Hippocampal formation (tissue), 2 donors: ENCODE measurements around the gene EPB41L1.

Source experiments
- DNase-seq, 2 donors: peaks; one replicate each; lab custom pipeline; 2025; lab: John Stamatoyannopoulos, UW

The EPB41L1 gene

DNA sequence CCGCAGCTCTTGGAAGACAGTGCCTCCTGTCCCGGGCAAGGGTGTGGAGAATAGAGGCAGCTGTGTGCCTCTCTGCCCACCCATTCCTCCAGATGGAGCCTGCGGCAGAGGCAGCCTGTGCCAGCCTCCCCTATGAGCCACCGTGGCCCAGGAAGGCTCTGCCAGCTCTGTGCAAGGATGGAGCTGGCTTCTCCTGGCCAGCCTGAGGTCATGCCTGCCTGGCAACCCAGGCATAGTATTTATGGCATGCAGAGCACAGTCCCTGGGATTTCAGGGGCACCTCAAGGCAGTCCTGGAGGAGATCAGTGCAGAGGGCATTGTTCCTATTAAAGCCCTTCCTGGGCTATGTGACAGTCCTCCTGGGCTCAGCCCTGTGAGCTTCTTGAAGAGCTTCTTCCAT is 1.5 kb downstream of the EPB41L1 start:
- DNase-seq: peak in 1 of 2 donors; percentile 63

DNA sequence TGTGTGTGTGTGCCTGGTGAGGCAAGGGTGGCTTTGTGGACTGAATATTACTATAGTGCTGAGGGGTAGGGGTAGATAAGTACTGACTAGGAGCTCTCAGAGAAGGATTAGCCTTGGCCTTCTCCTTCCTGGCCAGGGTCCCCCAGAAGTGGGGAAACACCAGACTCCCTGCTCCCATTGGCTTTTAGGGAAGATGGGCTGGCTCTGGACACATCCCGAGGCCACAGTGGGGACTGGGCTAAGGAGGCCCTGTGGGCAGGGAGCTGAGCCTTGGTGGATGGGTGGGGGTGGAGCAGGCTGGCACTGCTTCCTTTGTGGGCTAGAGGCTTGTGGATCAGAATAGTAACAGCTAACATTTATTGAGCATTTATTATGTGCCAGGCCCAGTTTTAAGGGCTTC is 3.1 kb downstream of the EPB41L1 start:
- no peak for DNase-seq

DNA sequence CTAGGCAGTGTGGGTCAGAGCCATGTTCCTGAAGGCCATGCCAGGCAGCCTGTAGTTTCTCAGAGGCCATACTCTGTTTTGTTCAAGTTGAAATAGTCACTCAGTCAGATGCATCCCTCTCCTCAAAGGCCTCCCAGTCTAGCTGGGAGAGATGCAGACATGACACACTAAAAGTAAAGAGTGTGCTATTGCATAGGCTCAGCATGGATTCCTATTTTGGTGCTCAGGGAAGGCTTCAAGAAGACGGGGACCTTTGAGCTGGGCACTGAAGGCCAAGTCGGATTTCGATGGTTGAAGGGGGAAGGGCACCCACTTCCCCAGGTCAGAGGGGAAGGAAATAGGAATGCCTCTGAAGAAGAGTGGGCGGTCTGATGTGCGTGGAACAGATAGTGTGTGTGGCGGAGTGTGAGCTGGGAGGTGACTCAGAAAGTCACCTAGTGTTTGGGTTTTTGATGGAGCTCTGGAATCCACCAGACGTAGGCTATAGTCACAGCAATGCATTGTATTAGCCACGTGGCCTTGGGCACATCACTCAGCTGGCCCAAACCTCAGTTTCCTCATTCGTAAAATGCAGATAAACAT is 3.7 kb downstream of the EPB41L1 start:
- DNase-seq: no peak

DNA sequence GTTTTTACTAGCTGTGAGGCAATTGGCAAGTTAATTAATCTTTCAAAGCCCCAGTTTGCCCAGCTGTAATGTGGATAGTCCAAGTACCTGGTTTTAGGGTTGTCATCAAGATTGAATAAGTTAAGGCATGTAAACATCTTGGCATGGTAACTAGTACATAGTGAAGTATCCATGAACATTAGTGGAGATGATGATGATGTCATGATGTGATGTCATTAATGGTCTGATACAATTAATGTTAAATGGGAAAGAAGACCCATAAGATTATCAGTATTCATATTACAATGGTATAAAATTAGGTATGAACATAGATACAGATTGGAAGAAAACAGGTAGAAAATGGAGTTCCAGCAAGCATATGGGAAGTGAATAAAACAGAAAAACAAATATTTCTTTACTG is 5.3 kb downstream of the EPB41L1 start:
- DNase-seq: no peak

DNA sequence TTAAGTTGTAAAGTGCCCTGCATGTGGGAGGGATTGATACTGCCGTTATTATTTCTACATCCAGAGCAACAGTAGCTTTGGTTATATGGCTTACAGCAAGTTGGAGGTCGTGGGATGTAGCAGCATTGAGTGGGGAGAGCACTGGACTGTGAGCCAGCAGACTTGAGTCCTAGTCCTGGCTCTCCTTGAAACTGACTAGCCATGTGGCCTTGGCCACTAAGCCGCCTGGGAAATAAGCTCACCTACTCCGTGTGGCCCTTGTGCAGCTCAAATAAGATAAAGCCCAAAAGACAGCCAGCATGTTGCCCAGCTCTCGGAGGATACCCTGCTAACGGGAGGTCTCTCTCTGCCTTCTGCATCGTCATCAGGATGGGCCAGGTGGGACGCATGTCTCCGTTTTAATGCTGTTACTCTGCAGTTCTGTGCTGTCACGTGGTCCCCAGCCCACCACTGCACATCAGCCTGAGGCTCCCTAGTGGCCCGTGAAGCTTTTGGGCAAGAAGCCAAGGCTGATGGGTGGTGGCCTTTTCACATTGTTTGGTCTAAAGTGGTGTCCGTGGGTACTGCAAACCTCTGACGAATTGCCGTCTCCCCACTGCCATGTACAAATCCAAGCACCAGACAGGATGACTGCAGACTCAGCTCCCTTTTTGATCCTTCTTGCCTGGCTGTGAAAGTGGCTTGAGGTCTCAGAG is 7.9 kb downstream of the EPB41L1 start:
- DNase-seq: no peak

DNA sequence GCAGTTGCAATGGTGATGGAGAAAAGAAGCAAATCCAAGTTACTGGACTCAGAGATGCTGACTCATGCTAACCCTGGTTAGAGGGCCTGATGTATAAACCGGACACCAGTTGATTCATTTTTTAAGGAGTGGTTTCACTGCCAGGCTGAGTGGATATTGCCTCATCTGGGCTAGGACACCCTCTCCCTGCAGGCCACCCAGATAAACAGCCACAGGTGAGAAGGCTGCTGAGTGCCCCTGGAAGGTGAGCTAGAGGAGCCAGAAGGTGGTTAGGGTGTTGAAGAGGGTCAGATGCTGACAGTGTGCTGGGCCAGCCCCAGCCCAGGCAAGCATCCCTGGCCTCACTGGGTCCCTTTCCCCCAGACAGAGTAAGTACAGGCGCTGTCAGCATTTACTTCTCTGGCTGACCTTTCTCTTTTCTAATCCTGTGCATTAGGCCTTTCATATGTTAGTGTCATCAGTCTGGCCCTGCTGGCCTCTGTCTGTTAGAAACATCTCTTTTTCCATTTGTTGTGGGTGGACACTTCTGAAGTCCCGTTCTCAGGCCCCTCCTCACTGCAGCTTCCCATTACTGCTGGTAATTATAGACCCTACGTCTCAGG is 13.5 kb downstream of the EPB41L1 start:
- DNase-seq: no peak

DNA sequence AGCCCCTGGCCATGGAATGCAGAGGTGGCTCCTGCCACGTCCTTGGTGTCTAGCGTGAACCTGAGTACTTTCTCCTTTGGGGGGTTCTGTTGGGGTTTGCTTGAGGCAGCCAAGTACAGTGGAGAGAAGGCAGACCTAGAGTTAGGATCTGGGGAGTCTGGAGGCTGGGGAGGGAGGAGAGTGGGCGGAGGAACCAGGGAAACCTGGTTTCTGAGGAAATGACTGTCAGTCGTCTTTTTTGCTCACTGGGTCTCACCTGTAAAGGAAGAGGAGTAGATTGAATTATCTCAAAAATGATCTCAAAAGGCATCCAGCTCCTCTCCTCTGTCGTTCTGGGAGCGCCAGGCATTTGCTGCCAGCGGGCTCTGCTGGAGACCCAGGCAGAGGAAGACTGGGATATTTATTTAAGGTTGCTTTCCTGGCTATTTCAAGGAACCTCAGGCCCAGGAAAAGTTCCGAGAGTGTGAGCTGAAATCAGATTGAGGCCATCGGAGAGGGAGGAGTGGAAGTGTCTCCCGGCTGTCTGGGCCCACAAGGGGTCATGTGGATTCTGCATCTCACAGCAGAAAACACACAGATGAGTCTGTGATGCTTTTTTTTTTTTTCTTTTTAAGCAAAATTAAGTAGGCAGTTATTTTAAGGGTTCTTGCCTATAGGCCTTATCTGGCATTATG is 16.1 kb downstream of the EPB41L1 start:
- DNase-seq: no peak

DNA sequence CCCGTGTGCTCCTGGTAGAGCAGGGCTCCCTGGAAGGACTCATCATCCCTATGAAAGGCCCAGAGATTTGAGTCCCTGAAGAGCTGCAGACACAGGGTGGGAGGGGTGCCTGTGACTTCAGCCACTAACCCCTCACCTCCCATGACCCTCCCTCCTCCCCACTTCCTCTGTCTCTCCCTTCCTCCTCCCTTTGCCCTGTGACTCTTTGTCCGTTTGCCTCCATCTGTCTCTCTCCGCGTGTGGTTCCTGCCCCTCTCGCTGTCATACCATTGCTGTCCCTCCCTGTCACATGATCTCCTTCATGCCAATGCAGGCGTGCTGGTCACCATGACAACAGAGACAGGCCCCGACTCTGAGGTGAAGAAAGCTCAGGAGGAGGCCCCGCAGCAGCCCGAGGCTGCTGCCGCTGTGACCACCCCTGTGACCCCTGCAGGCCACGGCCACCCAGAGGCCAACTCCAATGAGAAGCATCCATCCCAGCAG is 19.0 kb downstream of the EPB41L1 start:
- DNase-seq: peak in 1 of 2 donors; percentile 23

DNA sequence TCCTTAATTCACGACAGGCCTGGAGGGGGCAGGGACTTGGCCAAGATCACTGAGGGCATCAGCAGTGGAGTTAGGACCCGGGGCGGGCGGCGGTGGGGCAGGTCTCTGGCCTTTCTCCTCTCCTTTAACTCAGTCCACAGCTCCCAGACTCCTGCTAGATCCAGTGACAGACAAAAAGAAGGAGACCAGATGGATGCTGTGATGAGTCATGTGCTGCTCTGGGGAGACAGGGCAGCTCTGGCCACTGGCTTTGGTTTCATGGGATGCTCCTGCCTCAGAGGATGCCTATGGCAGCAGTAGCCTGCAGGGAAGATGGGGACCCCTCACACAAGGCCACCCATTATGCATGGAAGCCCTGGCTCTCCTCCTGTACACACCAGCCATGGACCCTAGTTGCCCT is 20.5 kb downstream of the EPB41L1 start:
- no peak for DNase-seq

DNA sequence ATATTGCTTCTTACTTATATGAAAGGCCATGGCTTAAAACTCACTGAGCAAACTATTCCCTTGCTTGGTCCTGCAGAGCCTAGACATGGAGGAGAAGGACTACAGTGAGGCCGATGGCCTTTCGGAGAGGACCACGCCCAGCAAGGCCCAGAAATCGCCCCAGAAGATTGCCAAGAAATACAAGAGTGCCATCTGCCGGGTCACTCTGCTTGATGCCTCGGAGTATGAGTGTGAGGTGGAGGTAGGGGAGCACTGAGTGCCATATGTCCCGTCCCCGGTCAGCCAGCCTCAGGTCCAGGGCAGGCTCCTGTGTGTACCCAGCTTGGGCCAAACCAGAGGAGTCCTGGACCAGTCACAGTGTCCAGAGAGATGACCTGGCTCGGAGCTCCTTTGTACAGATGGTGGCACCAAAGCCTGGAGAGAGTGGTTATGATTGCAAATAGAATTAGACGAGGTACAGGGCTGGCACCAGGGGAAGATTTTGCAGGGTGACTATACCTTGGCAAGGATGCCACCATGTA is 21.0 kb downstream of the EPB41L1 start:
- no peak for DNase-seq

DNA sequence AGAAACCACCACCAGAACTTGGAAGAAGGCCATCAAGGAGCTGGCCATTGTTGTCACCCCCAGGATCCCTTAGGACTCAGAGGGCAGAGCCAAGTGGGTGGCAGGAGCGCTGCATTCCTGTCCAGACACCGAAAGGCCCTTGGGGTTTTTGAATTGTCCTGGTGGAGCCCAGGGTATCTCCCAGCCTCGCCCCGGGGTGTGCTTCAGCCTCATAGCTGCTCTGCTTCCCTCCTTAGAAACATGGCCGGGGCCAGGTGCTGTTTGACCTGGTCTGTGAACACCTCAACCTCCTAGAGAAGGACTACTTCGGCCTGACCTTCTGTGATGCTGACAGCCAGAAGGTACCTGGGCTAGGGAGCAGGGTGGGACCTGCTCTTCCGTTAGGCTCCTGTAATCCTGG is 23.2 kb downstream of the EPB41L1 start:
- no peak for DNase-seq

DNA sequence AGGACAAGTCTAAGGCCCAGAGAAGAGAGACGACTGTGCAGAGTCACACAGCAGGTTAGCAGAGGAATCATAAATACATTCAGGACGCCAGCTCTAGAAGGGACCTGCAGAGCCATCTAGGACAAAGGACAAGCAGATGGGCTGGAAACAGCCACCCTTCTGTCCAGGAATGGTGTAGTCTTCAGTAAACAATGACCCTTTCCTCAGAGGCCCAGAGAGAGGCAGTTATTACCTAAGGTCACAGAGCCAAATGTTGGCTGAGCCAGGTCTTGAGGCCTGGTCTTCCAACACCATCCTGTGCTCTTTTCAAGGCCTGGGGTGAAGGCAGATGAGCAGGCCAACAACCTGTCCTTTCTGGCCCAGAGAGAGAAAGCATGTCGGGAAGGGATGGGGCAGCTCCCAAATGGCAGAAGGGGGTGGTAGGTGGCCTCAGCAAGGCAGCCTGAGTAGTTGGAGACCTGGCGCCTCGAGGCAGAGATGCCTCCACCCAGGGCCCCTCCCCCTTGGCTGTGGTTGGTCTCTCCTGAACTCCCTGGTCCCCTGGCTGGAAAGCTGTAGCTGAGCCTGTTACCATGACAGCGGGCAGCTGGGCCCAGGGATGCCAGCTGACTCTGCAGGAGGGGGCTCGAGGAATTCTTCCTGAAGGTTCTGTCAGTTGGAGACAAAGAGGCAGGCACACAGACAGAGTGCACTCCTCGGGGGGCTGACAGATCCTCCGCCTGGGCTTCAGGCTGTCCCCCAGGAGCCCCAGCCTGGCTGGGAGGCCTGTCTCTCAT is 24.8 kb downstream of the EPB41L1 start:
- DNase-seq: peak in 1 of 2 donors; percentile 36

DNA sequence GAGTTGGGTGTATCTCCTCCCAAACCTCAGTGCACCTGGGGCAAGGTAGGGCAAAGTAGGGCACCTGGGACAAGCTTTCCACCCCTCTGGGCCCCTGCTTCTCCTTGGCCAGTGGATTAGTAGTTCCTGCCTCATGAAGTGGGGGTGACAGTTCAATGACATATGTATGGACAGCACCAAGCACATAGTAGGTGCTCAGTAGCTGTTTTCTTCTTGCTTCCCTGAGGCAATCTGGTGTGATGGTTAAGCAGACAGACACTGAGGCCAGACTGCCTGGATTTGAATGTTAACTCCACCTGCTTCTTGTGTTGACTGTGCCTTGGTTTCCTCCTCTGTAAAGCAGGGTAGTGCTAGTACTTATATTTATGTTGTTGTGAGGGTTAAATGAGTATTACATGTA is 25.8 kb downstream of the EPB41L1 start:
- no peak for DNase-seq

DNA sequence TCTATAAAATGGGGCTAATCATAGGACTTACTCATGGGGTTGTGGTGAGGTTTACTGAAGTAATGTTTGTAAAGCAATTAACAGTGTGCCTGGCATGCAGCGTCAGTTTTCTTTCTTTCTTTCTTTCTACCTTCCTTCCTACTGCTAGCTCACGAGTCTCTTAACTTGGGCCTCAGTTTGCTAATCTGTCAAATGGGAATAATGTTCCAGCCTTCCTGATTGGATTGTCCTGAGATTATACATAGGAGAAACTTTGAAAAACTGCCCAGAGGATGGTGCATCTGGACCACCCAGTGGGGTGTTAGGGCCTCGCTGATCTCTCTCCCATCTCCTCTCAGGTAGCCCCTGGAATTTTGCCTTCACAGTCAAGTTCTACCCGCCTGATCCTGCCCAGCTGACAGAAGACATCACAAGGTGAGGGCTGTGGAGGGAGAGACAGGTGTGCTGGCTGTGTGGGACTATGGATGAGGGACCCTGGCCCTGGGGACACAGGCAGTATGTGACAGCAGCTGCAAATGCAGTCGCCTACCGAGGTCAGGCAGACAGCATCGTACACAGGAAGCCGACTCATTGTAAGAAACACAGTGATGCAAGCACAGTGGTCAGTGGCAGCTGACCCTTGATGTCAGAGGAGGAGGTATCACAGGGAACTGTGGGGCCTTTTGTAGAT is 27.5 kb downstream of the EPB41L1 start:
- no peak for DNase-seq

DNA sequence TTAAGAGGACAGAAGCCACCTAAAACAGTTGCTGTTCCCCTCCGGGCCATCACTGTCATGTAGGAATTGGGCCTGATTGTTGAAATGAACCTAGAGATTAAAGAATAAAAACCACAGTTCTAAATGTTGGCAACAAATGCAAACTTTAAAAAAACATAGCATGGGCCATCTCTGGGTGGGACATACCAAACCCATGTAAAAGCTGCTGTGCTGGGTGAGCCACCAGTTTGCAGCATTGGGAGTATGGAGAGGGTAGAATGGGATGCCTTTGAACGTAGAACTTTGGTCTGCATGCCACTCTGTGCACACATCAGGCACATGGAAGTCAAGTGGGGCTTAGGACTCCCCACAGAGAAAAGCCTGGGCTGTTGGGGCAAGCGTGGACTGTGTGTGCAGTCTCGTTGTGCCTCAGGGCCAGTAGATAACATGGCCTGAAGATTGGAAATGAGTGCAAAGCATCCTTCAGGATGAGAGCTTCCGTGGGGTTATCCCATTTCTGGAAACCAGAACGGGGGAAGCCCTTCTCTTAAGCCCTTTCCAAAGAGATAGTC is 28.1 kb downstream of the EPB41L1 start:
- DNase-seq: no peak

DNA sequence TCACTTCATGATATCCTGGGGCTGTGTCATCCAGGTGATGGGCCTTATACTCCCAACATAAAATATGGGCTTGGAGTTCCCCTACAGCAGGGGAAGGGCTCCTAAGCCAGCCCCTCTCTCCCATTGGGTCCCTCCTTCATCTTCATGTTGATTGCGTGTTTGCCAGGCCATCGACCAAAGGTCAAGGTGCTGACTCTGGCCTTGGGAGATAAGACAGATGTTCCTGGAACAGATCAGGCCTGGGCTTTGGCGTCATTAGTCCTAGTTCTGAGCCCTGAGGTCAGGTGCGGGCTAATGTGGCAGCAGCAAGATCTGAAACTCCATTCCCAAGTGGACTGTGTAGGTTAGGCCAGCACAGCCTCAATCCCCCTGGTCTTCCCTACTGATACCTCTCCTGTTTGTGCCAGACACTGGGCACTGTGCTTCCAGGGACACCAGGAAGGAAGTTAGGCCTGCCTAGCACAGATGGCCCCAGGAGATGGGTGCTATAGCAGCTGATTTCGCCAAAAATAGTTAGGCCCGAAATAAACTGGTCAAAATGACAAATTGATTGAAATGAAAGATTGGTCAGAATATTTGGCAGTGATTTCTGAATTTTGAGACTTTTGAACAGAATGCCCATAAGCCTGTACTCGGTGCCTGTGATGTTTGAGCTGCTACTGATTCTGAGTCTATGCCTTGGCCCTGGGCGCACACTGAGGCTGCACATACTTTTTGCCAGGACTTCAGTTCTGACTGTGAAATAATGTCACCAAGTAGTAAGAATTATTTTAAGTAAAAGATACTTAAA is 28.8 kb downstream of the EPB41L1 start:
- DNase-seq: no peak

DNA sequence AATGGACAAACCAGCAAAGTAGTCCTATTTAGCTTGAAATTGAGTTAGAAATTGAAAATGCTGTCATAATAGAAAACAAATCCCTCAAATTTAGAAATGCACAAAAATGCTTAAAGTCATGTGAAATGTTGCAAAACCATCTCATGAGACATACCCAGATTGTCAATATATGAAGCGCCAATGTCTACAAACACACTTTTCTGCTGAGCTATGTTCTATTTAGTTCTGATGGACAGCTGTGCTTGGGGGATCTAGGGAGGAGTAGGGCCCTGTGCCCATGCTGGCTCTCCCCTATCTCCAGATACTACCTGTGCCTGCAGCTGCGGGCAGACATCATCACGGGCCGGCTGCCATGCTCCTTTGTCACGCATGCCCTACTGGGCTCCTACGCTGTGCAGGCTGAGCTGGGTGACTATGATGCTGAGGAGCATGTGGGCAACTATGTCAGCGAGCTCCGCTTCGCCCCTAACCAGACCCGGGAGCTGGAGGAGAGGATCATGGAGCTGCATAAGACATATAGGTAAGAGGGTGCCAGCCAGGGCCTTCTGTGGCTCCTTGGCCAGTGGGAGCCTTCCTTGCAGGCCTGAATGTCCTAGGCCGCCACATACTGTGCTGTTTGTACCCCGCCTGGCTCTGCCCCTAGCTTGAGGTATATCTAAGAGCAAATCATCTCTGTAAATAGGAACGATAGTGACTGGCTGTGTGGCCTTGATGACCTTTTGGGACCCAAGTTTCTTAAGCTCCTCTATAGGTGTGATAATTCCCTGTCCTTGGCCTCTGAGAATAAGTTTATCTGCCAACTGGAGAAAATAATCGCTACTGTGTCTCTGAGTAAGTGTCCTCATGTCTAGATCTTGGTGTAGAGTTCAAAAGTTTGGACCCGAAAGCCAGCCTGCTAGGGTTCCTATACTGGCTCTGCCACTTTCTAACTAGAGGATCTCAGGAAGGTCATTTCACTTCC is 30.6 kb downstream of the EPB41L1 start:
- DNase-seq: no peak

DNA sequence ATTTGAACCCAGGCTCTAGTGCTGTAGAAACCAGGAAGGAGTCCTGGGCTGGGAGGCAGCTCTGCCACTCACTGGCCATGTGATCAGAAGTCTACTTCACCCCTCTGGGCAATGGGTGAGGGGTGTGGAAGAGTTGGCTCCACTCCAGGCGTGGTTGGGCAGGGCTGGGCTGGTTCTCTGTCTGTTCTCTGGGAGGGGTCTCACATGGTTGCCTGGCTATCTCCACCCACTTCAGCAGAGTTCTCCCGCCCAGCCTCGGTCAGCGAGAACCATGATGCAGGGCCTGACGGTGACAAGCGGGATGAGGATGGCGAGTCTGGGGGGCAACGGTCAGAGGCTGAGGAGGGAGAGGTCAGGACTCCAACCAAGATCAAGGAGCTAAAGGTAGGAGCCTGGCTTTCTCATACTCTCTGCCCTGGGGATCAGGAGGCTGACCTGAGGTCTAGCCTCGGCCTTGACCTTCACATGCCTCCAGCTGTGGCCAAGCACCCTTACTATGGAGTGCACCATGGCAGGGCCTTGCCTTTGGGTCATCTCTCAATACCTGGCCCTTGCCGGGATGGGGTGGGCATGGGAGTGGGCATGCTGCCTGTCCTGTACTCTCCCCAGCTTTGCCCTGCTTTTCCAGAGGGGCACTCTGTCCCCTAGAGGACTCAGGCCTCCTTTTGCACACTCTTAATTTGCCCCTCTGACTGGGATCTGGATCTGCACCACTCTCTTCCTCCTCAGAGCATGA is 39.6 kb downstream of the EPB41L1 start:
- DNase-seq: no peak
